PC-3 (cell line): Measurements from ENCODE around the gene ABLIM1. TPM values are rescaled to one million over a fixed set of nuclear protein-coding genes. Genes with fewer than 3 reads are reported as not detected.

Experiments
- ATAC-seq: fragments of 200-7000 bp; cut with Tn5 transposase; 2 replicates; pipeline ENCODE4 v1.9.1; 2020; ENCODE audit warnings: mild to moderate bottlenecking, moderate library complexity
- BruUV-seq: library from RNA; stranded (reverse); fragments of 400-500 nt; replicated peaks from 2 replicates; lab custom pipeline; 2021; lab: Mats Ljungman, UMichigan
- CTCF ChIA-PET: fragments of 300-600 bp; sonication (Branson Sonifier 250); formaldehyde crosslinking; loops from one replicate; lab custom pipeline; 2022; ENCODE audit warnings: antibody characterized with exemption; lab: Charles Lee
- POLR2A ChIA-PET: fragments of 300-600 bp; sonication (Branson Sonifier 250); formaldehyde crosslinking; loops from one replicate; lab custom pipeline; 2022; ENCODE audit warnings: antibody characterized with exemption; ENCODE audit not compliant: unreplicated experiment; lab: Charles Lee
- DNase-seq: peaks from one replicate; pipeline ENCODE4 v3.0.0-alpha.2; 2015
- H2AFZ ChIP-seq: fragments of 300-600 bp; sonication (generic); 2 replicates; pipeline ENCODE4 v1.6.0; 2016; ENCODE audit warnings: antibody characterized with exemption, low read length
- H3F3A ChIP-seq: fragments of 300-600 bp; sonication (generic); one replicate; pipeline ENCODE4 v1.6.0; 2017; ENCODE audit warnings: antibody characterized with exemption, low read length, control low read depth, mild to moderate bottlenecking; ENCODE audit not compliant: unreplicated experiment
- H3K27ac ChIP-seq: fragments of 300-600 bp; sonication (generic); 2 replicates; pipeline ENCODE4 v1.5.1; 2016; ENCODE audit warnings: mild to moderate bottlenecking, low read length
- H3K27me3 ChIP-seq: fragments of 300-600 bp; sonication (generic); 2 replicates; pipeline ENCODE4 v1.6.1; 2016; ENCODE audit warnings: low read length, mixed read lengths
- H3K36me3 ChIP-seq: fragments of 300-600 bp; sonication (generic); 2 replicates; pipeline ENCODE4 v1.6.1; 2016; ENCODE audit warnings: low read depth, mixed run types, low read length, mixed read lengths
- H3K4me1 ChIP-seq: fragments of 300-600 bp; sonication (generic); 2 replicates; pipeline ENCODE4 v1.5.1; 2016; ENCODE audit warnings: low read length; ENCODE audit not compliant: insufficient read depth
- H3K4me2 ChIP-seq: fragments of 300-600 bp; sonication (generic); 2 replicates; pipeline ENCODE4 v1.6.0; 2016; ENCODE audit warnings: low read length
- H3K4me3 ChIP-seq: fragments of 300-600 bp; sonication (generic); 2 replicates; pipeline ENCODE4 v1.5.1; 2016; ENCODE audit warnings: mild to moderate bottlenecking, low read length, mixed read lengths
- H3K79me2 ChIP-seq: fragments of 300-600 bp; sonication (generic); 2 replicates; pipeline ENCODE4 v1.6.1; 2017; ENCODE audit warnings: low read length, mixed read lengths
- H3K9ac ChIP-seq: fragments of 300-600 bp; sonication (generic); 2 replicates; pipeline ENCODE4 v1.6.0; 2016; ENCODE audit warnings: mild to moderate bottlenecking, low read length
- H3K9me2 ChIP-seq: fragments of 300-600 bp; sonication (generic); replicated peaks from 2 replicates; pipeline ENCODE4 v1.6.1; 2016; ENCODE audit warnings: mixed run types, low read length, mixed read lengths
- H3K9me3 ChIP-seq: fragments of 300-600 bp; sonication (generic); 2 replicates; pipeline ENCODE4 v1.6.1; 2016; ENCODE audit warnings: low read length, mixed read lengths
- H4K20me1 ChIP-seq: fragments of 300-600 bp; sonication (generic); 2 replicates; pipeline ENCODE4 v1.6.1; 2016; ENCODE audit warnings: low read length, mixed read lengths
- EZH2 ChIP-seq: fragments of 300-600 bp; sonication (generic); IDR thresholded peaks from one replicate; pipeline ENCODE4 v1.6.1; 2017; ENCODE audit warnings: antibody characterized with exemption, mild to moderate bottlenecking, low read length; ENCODE audit not compliant: unreplicated experiment
- EZH2phosphoT487 ChIP-seq: fragments of 300-600 bp; sonication (generic); IDR thresholded peaks from 2 replicates; pipeline ENCODE4 v1.6.1; 2018; ENCODE audit warnings: mild to moderate bottlenecking, antibody characterized with exemption, low read length, borderline replicate concordance
- intact Hi-C: fragments of 100-400 bp; cut with micrococcal nuclease; formaldehyde crosslinking; loops from 2 replicates; pipeline ENCODE4 v1.9.0; 2023
- total RNA-seq: library from RNA; depleted of rRNA; stranded (reverse); fragments of >200 nt; gene quantifications from 2 replicates; pipeline ENCODE4 v1.2.3, GENCODE V29; 2014
- TF ChIP-seq, protein P1 (sequence below): fragments of 300-600 bp; sonication (generic); conservative IDR thresholded peaks from 2 replicates; pipeline ENCODE4 v1.5.1; 2017; ENCODE audit warnings: antibody characterized with exemption, low read depth, mild to moderate bottlenecking, low read length

ABLIM1 gene
- total RNA-seq, 1 experiment from 2014 or later: 12.3 TPM

DNA sequence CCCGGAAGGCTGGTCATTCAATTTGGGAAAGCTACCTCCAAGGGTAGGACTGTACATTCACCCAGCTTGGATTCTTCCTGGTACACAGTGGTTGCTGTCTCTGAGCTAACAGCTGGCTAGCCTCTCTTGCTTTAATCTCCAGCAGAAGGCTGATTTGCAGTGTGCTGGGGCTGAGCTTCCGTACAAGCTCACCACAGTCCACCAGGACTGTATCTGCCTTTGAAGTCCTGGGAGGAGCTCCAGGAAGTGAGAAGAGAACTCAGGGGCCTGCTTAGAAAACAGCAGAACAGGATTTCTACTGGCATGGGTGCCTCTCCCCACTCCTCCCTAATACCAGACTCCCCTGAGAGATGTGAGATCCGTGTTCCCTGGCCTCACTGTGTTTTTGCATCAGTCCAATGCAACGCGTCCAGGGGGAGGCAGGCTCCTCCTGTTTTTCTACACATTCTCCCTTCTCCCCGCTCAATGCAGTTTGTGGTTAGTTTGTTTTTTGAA, 260.4 kb downstream of the ABLIM1 start:
- Histone ChIP-seq H3K4me3 (no peak overlapping the region), H3K4me2 (no peak overlapping the region), H3K9me3 (no peaks in the 10 kb centered on the region), H4K20me1 (no peaks in the 10 kb centered on the region), H3K9ac (no peak overlapping the region), H2AFZ (no peak overlapping the region), H3K27me3 (no peaks in the 10 kb centered on the region), H3K27ac (no peak overlapping the region), H3K79me2 (no peaks in the 10 kb centered on the region), H3F3A (no peaks in the 10 kb centered on the region), H3K4me1 (peaks cover 15% of the 10 kb centered on the region), H3K9me2 (no peaks in the 10 kb centered on the region), H3K36me3 (no peaks in the 10 kb centered on the region)
- ChIA-PET CTCF (no interaction called here), POLR2A (no interaction called here)
- TF ChIP-seq, protein P1, sequence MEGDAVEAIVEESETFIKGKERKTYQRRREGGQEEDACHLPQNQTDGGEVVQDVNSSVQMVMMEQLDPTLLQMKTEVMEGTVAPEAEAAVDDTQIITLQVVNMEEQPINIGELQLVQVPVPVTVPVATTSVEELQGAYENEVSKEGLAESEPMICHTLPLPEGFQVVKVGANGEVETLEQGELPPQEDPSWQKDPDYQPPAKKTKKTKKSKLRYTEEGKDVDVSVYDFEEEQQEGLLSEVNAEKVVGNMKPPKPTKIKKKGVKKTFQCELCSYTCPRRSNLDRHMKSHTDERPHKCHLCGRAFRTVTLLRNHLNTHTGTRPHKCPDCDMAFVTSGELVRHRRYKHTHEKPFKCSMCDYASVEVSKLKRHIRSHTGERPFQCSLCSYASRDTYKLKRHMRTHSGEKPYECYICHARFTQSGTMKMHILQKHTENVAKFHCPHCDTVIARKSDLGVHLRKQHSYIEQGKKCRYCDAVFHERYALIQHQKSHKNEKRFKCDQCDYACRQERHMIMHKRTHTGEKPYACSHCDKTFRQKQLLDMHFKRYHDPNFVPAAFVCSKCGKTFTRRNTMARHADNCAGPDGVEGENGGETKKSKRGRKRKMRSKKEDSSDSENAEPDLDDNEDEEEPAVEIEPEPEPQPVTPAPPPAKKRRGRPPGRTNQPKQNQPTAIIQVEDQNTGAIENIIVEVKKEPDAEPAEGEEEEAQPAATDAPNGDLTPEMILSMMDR: no peak
- TF ChIP-seq EZH2phosphoT487 (no peak), EZH2 (no peak)
- intact Hi-C loops: no loop called here
- ATAC-seq (no peak), DNase-seq (no peak)
- BruUV-seq: no TSS peak

DNA sequence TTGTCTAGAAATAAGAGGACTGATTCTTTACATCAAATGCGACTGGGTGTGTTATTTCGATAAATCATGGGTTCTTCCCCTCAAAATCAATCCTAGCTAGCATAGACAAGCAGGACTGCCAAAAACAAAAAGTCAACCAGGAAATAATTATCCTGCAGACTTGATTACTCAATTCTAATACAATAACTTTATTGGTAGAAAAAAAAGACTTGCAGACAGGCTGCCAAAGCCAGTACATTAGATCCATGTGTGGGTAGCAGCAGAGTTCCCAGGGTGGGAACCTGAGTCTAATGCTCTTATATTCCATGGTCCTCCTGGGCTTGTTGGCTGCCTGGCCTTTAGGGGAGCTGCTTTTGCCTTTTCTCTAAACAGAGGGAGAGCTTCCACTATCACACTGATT, 261.6 kb downstream of the ABLIM1 start:
- no peak overlapping the region for H3K4me3 ChIP-seq
- H3K36me3 ChIP-seq: no peaks in the 10 kb centered on the region
- ATAC-seq: no peak
- no peak overlapping the region for H2AFZ ChIP-seq
- TF ChIP-seq EZH2: no peak
- TF ChIP-seq EZH2phosphoT487: no peak
- TF ChIP-seq, protein P1: no peak
- no peaks in the 10 kb centered on the region for H3K27me3 ChIP-seq
- peaks cover 27% of the 10 kb centered on the region for H3K4me1 ChIP-seq
- H3K9me3 ChIP-seq: no peaks in the 10 kb centered on the region
- no peaks in the 10 kb centered on the region for H3K79me2 ChIP-seq
- H3K9ac ChIP-seq: no peak overlapping the region
- H3K9me2 ChIP-seq: no peaks in the 10 kb centered on the region
- BruUV-seq: no TSS peak
- H4K20me1 ChIP-seq: no peaks in the 10 kb centered on the region
- no peak overlapping the region for H3K27ac ChIP-seq
- no peak for DNase-seq
- intact Hi-C loops: no loop called here
- CTCF ChIA-PET: no interaction called here
- no peaks in the 10 kb centered on the region for H3F3A ChIP-seq
- no peak overlapping the region for H3K4me2 ChIP-seq
- POLR2A ChIA-PET: no interaction called here

DNA sequence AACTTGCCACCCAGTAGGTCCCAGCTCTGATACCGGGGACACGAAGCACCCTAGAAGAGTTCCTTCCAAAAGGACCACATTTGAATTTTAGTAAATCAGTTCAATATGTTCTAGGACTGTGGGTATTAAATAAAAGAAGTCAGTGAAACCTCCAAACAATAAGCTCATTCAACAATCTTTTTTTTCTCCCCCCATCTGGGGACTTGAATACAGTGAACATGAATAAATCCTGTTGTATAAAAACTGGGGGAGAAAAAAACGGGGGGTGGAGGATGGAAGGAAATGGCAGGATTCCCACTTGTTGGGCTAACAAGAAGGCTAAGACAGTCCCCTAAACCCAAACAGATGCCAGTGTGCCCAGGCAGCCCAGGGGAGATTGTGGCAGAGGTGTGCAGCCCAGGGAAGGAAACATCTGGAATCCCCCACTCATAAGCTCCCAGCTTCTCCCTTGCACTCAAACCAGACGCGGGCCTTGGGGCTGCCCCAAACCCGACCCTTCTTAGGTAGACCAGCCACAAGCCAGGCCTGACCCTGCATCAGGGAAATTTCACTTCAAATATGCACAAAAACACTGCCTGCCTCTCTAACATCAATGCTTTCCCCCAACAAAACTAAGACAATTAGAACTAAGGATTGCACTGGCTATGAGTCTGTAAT, 262.6 kb downstream of the ABLIM1 start:
- Histone ChIP-seq H3K4me2 (no peak overlapping the region), H3K9me3 (no peaks in the 10 kb centered on the region), H3K4me1 (peaks cover 37% of the 10 kb centered on the region), H3K9ac (no peak overlapping the region), H3K27ac (no peak overlapping the region), H3K9me2 (no peaks in the 10 kb centered on the region), H3F3A (no peaks in the 10 kb centered on the region), H4K20me1 (no peaks in the 10 kb centered on the region), H3K36me3 (no peaks in the 10 kb centered on the region), H3K79me2 (no peaks in the 10 kb centered on the region), H3K4me3 (no peak overlapping the region), H3K27me3 (no peaks in the 10 kb centered on the region), H2AFZ (no peak overlapping the region)
- no peak for TF ChIP-seq EZH2phosphoT487
- TF ChIP-seq, protein P1: no peak
- ChIA-PET CTCF (no interaction called here), POLR2A (no interaction called here)
- intact Hi-C loops: no loop called here
- DNase-seq (no peak), ATAC-seq (no peak)
- no TSS peak for BruUV-seq
